ACHN (cell line): Measurements from ENCODE around the gene RAB11B.
A peak's percentile ranks its signal among the peaks of the same experiment; 100 is the strongest.
"Not testable (repeated sequence)": the region's sequence is repeated elsewhere in the genome, so short reads cannot be mapped to it uniquely, and the experiment has no call there.

Source experiments
- DNase-seq: peaks from one replicate; pipeline ENCODE4 v3.0.0-alpha.2; 2015
- in situ Hi-C: cut with HindIII; loops from 2 replicates; pipeline ENCODE4 v1.10.0; 2017; ENCODE audit warnings: low sequenced_read_pairs, low pct_ligation_motif_present, low pct_unique_long_range_greater_than_20kb

RAB11B gene

DNA sequence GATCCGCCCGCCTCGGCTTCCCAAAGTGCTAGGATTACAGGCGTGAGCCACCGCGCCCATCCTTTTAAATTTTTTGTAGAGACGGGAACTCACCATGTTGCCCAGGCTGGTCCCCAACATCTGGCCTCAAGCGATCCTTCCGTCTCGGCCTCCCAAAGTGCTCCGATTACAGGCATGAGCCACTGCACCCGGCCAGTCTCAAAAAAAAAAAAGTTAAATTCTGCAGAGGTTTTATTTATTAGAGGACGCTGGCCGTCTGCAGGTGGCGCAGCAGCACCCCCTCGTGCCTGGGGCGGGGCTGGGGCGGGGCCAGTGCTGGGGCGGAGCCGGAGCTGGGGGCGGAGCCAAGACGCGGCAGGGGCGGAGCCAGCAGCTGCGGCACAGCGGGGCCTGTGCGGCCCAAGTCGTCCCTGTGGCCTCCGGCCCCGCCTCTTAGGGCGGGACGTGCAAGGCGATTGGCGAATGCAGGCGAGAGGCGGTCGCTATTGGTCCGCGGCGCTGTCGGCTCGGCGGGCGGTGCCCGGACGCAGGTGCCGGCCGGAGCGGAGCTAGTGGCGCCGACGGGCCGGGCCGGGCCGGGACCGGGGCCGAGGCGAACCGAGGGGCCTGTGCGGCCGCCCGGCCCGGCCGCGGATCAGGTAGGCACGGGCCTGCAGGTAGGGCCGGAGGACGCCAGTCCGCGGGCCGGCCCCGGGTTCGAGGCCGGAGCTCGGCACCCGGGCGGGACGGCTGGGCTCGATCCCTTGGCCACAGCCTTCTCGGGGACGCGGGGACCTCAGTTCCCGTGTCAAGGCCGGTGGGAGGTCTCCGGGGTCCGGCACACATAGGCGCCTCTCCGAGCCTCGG is 22.8 kb downstream of the RAB11B start, which contains the start of gene MARCHF2:
Gene MARCHF2, plus strand, starts transcription at position 523 of the 846 bp plus-strand sequence. CDS start 8,536 bp downstream, outside the sequence.
- peak; percentile 93 for DNase-seq
- in situ Hi-C loops, result no loop called here

DNA sequence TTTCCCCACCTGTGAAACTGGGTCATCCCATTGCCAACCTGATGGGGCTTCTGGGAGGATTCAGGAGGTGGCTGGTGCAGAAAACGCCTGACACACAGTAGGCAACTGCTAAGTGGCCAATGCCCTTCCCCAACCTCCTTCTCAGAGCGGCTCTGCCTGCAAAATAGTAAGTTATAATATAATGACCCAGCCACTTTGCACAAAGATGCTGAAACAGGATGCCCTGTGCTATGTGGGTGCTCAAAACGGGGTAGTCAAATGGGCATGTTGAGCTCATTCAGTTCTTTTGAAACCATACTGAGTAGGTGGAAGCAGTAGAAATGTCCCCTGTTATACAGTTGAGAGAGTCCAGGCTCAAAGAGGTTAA is 23.5 kb downstream of the RAB11B start:
- in situ Hi-C loops, result no loop called here
- no peak for DNase-seq

DNA sequence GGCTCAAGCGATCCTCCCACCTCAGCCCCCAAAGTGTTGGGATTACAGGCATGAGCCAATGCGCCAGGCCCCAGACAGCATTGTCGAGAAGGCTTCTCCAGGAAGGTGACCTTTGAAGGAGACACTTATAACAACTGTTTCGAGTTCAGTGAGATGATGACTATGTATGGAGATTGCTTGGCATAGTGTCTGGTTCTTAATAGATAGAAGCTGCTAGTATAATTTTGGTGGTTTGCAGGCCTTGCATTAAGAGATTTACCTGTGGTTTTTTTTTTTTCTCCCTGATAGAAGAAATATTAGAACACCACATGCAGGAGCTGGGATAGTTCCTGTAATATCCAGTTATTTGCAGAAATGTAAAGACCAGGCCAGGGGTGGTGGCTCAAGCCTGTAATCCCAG is 26.6 kb downstream of the RAB11B start:
- no peak for DNase-seq
- in situ Hi-C loops, result no loop called here

DNA sequence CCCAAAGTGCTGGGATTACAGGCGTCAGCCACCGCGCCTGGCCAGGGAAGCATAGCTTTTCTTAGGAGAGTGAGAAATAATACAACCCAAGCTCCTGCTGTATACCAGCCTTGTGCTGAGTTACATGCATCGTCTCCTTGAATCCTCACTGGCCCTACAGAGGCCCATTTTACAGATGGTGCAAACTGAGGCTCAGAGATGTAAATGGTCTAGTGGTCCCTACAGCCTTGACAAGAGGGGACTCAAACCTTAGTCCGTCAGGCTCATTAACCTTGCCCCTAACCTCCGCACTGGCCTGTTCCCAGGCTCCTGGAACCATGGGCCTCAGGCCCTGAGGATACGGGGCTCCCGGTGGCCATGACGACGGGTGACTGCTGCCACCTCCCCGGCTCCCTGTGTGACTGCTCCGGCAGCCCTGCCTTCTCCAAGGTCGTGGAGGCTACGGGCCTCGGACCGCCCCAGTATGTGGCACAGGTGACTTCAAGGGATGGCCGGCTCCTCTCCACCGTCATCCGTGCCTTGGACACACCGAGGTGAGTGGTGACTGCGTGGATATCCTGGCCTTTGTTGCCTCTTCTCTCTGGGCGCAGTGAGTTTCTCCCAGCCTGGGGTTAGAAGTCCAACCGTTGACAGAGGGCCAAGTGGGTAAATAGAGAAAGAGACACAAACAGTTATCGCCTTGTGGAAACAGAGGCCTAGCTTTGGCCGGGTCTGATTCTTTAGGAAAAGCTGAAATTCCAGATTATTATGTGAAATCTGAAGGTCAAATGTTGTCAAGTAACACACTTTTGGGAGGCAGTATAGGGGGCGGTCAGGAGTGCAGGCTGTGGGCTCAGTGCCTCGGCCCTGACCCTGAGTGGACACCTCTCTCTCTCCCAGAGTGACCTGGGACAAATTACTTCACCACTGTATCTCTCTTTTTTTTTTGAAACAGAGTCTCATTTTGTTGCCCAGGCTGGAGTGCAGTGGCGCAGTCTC is 31.6 kb downstream of the RAB11B start:
- DNase-seq, result no peak
- in situ Hi-C loops, result no loop called here

DNA sequence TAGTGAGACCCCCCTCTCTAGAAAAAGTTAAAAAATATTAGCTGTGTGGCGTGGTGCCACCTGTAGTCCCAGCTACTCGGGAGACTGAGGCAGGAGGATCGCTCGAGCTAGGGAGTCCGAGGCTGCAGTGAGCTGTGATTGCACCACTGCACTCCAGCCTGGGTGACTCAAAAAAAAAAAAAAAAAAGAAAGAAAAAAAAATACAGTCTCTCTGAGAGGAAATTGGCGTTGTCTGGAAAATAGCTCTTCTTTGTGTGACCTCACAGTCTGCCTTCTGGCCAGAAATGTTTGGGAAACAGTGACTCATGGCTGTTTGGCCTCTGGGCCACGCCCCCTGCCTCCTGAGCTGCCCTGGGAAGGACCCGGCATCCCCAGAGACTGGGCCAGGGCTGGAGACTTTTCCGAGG is 33.7 kb downstream of the RAB11B start:
- peak; percentile 95 for DNase-seq
- in situ Hi-C loops, result no loop called here

DNA sequence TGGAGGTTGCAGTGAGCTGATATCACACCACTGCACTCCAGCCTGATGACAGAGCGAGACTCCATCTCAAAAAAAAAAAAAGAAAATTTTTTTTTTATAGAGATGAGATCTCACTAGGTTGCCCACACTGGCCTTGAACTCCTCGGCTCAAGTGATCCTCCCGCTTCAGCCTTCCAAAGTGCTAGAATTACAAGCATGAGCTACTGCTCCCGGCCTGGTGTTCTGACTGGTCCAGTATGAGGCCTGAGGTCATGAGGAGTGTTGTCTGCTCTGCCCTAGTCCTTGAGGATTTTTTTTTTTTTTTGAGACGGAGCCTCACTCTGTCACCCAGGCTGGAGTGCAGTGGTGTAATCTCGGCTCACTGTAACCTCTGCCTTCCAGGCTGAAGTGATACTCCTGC is 35.2 kb downstream of the RAB11B start:
- in situ Hi-C loops, DNase-seq: not testable (repeated sequence)

DNA sequence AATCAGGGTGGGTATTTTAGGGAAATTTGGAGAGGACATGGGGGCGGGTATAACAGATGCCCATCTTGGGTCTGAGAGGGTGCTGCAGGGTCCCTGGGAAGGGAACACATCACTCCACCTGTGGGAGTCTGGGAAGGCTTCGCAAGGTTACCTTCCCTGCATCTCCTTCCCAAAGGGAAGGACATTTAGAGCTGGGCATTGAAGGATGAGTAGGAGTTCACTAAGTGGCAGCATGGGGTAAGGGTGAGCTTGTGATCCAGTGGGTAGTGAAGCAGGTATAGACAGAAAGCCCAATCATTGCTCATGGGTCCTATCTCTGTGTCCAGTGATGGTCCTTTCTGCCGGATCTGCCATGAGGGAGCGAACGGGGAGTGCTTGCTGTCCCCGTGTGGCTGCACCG is 36.1 kb downstream of the RAB11B start:
- no peak for DNase-seq
- in situ Hi-C loops, result no loop called here

DNA sequence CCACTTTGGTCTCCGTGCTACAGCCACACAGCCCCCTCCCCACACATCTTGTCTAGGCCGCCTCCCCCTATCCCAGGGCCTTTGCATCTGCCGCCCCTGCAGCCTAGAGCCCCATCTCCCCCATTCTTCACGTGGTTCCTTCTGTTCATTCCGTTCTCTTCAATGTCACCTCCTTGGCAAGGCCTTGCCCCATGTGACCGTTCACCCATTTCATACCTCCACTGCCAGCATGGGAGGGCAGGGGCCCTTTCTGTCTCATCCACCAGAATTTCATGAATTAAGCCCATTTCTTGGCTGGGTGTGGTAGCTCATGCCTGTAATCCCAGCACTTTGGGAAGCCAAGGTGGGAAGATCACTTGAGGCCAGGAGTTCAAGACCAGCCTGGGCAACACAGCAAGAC is 38.9 kb downstream of the RAB11B start:
- in situ Hi-C loops, result no loop called here
- no peak for DNase-seq

DNA sequence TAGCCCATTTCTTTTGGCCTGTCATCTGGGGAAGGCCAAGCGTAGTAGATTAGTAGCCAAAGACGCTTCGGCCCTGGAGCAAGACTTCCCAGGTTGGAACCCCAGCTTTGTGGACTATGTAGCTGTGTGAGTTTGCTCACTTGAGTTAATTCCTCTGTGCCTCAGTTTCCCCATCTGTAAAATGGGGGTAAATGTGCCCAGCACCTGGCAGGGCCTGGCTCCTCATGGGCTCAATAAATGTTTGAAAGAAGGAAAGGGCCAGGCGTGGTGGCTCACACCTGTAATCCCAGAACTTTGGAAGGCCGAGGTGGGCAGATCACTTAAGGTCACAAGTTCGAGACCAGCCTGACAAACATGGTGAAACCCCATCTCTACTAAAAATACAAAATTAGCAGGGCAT is 39.7 kb downstream of the RAB11B start:
- no peak for DNase-seq
- in situ Hi-C loops, result no loop called here

DNA sequence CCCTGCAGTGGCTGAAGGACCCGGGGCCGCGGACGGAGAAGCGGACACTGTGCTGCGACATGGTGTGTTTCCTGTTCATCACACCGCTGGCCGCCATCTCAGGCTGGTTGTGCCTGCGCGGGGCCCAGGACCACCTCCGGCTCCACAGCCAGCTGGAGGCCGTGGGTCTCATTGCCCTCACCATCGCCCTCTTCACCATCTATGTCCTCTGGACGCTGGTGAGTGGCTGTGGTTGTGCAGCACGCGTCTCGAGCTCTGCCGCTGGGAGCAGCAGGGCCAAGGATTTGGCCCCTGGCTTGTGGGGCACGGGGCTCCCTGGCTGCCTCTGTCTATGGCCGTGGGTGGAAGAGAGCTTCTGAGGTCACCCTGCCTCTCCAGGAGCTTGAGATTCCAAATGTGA is 40.5 kb downstream of the RAB11B start:
- no peak for DNase-seq
- in situ Hi-C loops, result no loop called here

DNA sequence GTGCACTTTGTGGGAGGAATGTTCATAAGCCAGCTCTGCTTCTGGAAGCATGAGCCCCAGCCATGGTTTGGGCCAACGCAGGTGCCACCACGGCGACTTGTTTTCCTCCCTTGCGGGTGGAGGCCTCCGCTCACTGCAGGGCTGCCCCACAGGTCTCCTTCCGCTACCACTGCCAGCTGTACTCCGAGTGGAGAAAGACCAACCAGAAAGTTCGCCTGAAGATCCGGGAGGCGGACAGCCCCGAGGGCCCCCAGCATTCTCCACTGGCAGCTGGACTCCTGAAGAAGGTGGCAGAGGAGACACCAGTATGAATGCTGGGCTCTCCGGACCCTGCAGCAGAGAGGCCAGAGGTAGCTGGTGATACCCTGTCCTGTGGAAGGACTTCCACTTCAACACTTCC is 48.1 kb downstream of the RAB11B start:
- in situ Hi-C loops, result no loop called here
- DNase-seq, result no peak

DNA sequence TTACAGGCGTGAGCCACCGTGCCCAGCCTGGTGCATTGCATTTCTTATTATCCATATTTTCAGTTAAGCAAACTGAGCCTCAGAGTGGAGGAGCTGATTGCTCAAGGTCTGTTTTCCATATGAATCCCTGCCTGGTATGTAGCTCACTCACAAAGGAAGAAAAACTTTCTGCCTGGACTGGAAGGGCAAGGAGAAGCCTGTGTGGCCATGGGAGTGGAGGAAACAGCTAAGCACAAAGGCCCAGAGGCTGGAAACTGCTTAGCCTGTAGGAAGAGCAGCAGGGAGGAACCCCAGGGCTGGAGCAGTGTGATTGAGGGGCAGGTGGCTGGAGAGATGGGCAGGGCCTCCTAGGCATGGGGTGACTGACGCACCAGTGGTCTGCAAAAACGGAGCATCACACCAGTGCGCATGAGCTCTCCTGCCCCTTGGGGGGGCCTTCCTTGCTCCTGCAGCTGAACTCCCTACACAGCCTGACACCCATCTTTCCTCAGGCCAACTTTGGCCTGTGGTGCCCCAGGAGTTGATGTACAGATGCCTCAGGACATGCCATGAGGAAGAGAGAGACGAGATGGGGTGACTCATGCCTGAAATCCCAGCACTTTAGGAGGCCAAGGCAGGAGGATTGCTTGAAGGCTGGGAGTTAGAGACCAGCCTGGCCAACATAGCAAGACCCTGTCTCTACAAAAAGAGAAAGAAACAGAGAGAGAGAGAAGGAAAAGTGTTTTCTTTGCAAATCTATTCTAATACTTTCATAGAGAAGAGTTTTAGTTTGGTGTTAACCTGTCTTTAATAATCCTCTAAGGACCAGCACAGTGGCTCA is 51.8 kb downstream of the RAB11B start:
- in situ Hi-C loops, result no loop called here
- DNase-seq, result no peak

DNA sequence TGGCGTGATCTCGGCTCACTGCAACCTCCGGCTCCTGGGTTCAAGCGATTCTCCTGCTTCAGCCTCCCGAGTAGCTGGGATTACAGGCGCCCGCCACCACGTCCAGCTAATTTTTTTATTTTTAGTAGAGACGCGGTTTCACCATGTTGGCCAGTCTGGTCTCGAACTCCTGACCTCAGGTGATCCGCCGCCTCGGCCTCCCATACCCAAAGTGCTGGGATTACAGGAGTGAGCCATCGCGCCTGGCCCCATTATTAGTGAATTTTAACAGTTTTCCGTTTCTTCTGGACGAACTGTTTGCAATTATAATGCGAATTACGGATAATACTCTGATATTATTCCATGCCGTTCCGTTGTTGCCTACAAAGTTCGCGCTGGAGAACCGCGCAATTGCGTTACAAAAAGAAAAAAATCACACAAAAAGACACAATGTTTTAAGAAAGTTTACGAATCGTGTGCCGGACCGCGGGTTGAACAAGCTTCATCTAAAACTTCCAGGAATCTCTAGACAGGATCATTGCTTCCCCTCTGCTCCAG is 54.0 kb downstream of the RAB11B start:
- in situ Hi-C loops, result not testable (repeated sequence)

DNA sequence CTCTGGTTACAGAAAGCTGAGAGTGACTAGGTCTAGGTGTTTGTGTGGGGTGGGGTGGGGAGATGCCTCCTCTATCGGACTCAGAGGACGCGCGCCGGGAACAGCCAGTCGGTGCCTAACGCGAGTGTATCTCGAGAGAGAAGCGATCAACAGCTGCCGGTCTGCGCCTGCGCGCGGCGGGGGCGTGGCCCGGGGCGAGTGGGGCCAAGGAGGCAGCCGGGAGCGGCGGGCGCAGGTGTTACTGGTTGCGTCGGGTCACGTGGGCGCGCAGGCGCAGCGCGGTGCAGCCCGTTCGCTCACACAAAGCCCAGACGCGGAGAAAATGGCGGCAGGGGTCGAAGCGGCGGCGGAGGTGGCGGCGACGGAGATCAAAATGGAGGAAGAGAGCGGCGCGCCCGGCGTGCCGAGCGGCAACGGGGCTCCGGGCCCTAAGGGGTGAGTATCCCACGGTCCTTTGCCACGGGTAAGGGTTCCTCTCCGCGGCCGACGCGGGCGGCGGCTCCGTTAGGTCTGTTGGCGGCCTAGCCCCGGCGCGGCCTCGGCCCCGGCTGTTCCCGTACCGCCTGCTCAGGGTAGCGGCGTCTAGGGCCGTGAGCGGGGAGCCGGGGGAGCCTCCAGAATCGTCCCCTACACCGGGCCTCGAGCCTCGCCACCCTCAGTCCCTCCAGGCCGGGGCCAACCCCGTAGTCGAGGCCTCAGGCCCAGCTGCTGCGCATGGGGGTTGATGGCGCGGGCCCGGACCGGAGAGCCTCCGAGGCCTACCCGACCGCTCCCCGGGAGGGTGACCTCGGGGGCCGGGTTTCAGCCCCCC is 54.7 kb downstream of the RAB11B start, which contains the start of gene HNRNPM:
Gene HNRNPM, plus strand, starts transcription at position 299 of the 811 bp plus-strand sequence. Its CDS starts 24 bp downstream, at position 323.
- in situ Hi-C loops, result no loop called here
- DNase-seq, result peak; percentile 96

More for the DNA sequence above, 54.0 kb downstream of the RAB11B start:
- not testable (repeated sequence) for DNase-seq

DNA sequence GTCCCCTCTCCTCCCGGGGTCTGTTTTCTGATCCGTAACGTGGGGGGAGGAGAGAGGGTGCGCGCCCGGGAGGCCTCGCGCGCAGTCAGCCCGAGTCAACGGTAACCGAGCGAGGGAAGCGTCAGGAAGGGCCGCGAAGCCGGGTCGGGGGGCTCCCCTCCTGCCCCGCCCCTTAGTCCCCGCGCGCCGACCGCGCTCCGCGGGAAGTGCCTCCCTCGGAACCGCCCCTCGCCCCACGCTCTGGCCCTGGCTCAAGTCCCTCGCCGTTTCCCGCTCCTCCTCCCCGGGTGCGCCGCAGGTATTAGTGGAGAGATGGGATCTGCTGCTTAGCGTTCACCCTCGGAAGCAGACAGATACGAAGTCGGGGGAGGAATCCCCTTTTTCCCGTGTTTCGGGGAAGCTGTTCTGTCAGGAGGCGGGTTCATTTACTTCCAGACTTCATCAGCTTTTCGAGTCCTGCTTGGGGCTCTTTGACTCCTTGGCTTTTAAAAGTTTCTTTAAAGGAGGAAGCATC is 55.4 kb downstream of the RAB11B start:
- in situ Hi-C loops, result no loop called here
- DNase-seq, result peak; percentile 43

DNA sequence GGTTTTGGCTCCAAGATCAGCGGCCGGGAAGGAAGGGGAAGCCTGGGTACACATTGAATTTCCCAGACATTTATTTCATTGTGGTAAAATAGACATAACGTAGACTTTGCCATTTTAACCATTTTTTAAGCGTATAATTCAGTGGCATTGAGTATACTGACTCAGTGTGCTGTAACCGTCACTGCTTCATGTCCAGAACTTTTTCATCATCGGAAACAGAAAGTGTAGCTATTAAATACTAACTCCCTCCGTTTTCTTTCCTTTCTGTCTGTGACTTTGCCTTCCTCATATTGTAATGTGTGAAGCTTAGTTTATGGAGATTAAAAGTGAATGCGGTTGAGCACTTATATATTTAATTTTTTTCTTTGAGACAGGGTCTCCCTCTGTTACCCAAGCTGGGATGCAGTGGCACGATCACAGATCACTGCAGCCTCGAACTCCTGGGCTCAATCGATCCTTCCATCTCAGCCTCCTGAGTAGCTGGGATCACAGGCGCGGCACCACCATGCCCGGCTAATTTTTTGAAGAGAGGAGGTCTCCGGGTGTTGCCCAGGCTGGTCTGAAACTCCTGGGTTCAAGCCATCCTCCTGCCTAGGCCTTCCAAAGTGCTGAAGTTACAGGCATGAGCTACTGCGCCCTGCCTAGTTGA is 56.0 kb downstream of the RAB11B start:
- DNase-seq, result no peak
- in situ Hi-C loops, result no loop called here

DNA sequence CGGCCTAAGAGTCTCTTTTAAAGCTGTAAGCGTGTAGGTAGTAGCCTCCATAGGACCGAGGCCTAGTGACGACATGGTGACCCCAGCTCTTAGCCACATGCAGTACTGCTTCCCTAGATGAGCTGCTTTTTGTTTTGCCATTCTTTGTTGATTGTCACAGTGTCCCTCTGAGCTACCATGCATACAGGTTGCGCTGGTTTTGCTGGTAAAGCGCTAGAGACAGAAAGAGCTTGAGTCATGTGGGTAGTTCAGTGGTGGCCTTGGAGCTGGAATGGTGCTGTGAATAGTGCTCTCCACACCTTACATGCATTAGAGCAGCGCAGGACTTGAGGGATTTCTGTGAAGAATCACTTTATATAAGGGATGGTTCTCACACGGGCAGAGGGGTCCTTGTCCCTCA is 59.7 kb downstream of the RAB11B start:
- no peak for DNase-seq
- in situ Hi-C loops, result no loop called here
